ENCODE data around the gene FCN1. TPM values are rescaled to one million over a fixed set of nuclear protein-coding genes. Genes with fewer than 3 reads are reported as not detected.
A peak's percentile ranks its signal among the peaks of the same experiment; 100 is the strongest.

The FCN1 gene
- total RNA-seq, 1 donor from 2014 or later = 84.4 TPM

DNA sequence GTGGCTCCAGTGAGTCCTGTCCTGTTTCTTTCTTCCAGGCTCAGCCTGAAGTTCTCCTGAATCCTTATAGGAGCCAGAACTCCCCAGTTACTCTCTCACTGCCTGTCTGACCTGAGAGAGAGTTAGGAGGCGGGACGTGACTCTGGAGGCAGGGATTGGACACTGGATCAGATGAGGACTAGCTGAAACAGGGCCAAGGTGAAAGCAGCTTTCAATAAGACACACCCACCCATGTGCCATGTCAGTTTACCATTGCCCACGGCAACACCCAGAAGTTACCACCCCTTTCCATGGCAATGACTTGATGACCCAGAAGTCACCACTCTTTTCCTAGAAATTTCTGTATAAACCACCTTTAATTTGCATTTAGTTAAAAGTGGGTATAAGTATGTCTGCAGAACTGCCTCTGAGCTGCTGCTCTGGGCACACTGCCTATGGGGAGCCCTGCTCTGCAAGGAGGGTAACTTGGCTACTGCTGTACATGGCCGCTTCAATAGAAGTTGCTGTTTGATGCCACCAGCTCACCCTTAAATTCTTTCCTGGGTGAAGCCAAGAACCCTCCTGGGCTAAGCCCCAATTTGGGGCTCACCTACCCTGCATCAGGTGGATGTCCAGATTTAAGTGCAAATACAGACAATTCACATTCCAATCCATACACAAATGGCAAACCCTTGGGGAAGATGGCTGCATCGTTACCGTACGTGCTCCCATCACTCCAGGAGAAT lies 23.4 kb downstream of the FCN1 start:
- Histone ChIP-seq H3K4me3 (no peak overlapping the region), H3K27me3 (ENCODE audit: low read depth) (no peaks in the 10 kb centered on the region), H3K36me3 (no peaks in the 10 kb centered on the region), H3K9me3 (no peaks in the 10 kb centered on the region), H3K4me1 (peaks cover 25% of the 10 kb centered on the region), H3K27ac (no peak overlapping the region)
- DNase-seq (peak; percentile 4), ATAC-seq (no peak)
- intact Hi-C loops (cut with DNase I) = no loop called here
- TF ChIP-seq, protein P1, sequence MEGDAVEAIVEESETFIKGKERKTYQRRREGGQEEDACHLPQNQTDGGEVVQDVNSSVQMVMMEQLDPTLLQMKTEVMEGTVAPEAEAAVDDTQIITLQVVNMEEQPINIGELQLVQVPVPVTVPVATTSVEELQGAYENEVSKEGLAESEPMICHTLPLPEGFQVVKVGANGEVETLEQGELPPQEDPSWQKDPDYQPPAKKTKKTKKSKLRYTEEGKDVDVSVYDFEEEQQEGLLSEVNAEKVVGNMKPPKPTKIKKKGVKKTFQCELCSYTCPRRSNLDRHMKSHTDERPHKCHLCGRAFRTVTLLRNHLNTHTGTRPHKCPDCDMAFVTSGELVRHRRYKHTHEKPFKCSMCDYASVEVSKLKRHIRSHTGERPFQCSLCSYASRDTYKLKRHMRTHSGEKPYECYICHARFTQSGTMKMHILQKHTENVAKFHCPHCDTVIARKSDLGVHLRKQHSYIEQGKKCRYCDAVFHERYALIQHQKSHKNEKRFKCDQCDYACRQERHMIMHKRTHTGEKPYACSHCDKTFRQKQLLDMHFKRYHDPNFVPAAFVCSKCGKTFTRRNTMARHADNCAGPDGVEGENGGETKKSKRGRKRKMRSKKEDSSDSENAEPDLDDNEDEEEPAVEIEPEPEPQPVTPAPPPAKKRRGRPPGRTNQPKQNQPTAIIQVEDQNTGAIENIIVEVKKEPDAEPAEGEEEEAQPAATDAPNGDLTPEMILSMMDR (IDR thresholded peaks at IDR 0.05) = no peak

DNA sequence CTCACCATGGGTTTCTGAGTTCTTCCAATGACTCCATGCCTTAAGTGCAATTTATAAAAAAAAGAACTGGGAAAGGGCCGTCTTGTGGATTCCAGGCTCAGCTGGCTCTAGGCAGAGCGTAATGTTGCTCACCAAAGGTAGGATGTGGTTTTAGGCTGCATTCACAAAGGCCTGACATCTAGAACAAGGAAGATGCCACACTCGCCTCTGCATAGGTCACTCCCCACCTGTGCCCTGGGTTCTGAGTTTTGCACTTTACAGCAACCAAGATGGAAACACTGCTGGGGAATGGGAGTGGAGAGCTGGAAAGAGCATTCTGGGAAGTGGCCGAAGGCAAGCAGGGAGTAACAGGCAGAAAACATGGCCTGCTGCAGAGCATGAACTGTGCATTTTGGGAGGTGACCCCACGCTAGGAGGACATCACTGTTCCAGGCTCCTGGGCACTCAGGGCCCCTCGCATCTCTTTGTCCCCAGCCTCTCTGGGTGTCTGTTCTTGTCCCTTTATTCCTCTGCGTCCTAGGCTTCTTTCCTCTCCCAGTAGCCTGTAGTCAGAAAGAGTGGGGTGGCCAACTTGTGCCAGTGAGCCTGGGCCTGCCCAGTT lies 24.8 kb downstream of the FCN1 start:
- intact Hi-C loops (cut with DNase I) = no loop called here
- no peaks in the 10 kb centered on the region for H3K36me3 ChIP-seq
- no peaks in the 10 kb centered on the region for H3K27me3 ChIP-seq (ENCODE audit: low read depth)
- no peak overlapping the region for H3K4me3 ChIP-seq
- DNase-seq = no peak
- TF ChIP-seq, protein P1 (IDR thresholded peaks at IDR 0.05) = no peak
- no peaks in the 10 kb centered on the region for H3K9me3 ChIP-seq
- peaks cover 25% of the 10 kb centered on the region for H3K4me1 ChIP-seq
- no peak overlapping the region for H3K27ac ChIP-seq
- no peak for ATAC-seq

DNA sequence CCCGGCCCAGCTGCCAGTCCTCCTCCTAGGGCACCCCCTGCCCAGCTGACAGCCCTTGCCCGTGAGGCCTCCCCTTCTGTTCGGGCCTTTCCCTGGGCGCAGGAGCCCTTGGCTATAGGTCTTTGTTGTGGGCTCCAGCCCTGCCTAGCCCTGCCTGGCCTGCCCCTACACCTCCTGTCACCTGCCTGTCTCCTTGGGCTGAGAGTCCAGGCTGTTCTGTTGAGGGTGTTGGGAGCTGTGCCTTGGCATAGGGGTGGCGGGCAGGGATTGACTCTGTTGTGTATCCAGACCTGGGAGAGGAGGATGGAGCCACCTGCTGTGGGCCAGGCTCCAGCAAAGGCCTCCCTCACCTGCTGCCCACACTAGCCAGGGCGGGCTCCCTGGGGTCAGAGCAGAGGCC lies 25.5 kb downstream of the FCN1 start:
- Histone ChIP-seq H3K4me3 (no peak overlapping the region), H3K9me3 (no peaks in the 10 kb centered on the region), H3K36me3 (no peaks in the 10 kb centered on the region), H3K27ac (no peak overlapping the region), H3K27me3 (ENCODE audit: low read depth) (no peaks in the 10 kb centered on the region), H3K4me1 (peaks cover 20% of the 10 kb centered on the region)
- TF ChIP-seq, protein P1 (IDR thresholded peaks at IDR 0.05) = no peak
- ATAC-seq (no peak), DNase-seq (peak; percentile 33)
- intact Hi-C loops (cut with DNase I) = no loop called here

DNA sequence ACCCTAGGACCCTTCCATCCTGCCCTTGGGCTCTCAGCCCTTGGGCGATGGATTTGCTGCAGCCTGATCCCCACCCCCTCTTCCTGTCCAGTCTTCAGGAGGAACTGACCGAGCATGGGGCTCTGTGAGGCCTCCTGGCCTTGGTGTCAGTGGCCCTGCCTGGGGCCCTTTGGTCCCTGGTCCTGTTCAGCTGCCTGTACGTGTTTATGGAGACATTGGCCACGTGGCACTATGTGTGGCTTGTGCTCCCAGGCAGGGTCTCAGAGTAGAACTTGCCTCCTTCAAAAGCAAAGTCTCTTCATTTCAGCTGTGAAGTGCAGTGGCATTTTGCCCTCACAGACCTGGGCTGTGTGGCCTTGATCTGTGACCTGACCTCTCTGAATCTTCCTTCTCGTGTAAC lies 26.0 kb downstream of the FCN1 start:
- intact Hi-C loops (cut with DNase I) = no loop called here
- TF ChIP-seq, protein P1 (IDR thresholded peaks at IDR 0.05) = no peak
- Histone ChIP-seq H3K36me3 (no peaks in the 10 kb centered on the region), H3K9me3 (no peaks in the 10 kb centered on the region), H3K4me3 (no peak overlapping the region), H3K4me1 (peaks cover 15% of the 10 kb centered on the region), H3K27me3 (ENCODE audit: low read depth) (no peaks in the 10 kb centered on the region), H3K27ac (no peak overlapping the region)
- peak; percentile 20 for DNase-seq
- ATAC-seq = no peak

DNA sequence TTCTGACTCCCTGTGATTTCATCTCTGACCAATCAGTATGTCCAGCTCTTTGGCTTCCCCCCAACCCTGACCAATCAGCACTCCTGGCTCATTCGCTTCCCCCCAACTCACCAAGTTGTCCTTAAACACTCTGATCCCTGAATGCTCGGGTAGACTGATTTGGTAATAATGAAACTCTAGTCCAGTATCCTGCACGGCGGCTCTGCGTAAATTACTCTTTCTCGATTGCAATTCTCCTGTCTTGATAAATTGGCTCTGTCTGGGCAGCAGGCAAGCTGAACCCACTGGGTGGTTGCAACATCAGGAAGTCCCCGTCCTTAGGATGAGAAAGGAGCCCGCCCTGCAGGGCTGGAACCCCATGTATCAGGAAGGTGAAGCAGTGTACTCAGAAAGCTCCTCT lies 26.7 kb downstream of the FCN1 start:
- Histone ChIP-seq H3K4me3 (no peak overlapping the region), H3K27me3 (ENCODE audit: low read depth) (no peaks in the 10 kb centered on the region), H3K9me3 (no peaks in the 10 kb centered on the region), H3K4me1 (peaks cover 10% of the 10 kb centered on the region), H3K27ac (no peak overlapping the region), H3K36me3 (no peaks in the 10 kb centered on the region)
- intact Hi-C loops (cut with DNase I) = no loop called here
- TF ChIP-seq, protein P1 (IDR thresholded peaks at IDR 0.05) = no peak
- no peak for ATAC-seq
- no peak for DNase-seq
